Transverse colon (tissue), 3 donors: Measurements from ENCODE around the gene CYBC1.
A peak's percentile ranks its signal among the peaks of the same experiment; 100 is the strongest.

Experiments
- POLR2A ChIP-seq: fragments of 450-650 bp; IDR thresholded peaks from one replicate; pipeline ENCODE4 v1.6.1; 2016; ENCODE audit warnings: antibody characterized with exemption, mild to moderate bottlenecking, moderate library complexity
- TF ChIP-seq, protein P1 (sequence below), 5 experiments: fragments of 200-600 bp in 3 of 5; fragments of 450-650 bp in 2 of 5; sonication (generic) in 3 of 5; IDR thresholded peaks; 1 replicate in 2 of 5; 2 replicates in 3 of 5; pipeline ENCODE4 v1.5.1; 2016 to 2017; ENCODE audit warnings: antibody characterized with exemption in 5 of 5, inconsistent platforms in 3 of 5, mild to moderate bottlenecking in 2 of 5, moderate library complexity in 1 of 5

- TF ChIP-seq, protein P1, sequence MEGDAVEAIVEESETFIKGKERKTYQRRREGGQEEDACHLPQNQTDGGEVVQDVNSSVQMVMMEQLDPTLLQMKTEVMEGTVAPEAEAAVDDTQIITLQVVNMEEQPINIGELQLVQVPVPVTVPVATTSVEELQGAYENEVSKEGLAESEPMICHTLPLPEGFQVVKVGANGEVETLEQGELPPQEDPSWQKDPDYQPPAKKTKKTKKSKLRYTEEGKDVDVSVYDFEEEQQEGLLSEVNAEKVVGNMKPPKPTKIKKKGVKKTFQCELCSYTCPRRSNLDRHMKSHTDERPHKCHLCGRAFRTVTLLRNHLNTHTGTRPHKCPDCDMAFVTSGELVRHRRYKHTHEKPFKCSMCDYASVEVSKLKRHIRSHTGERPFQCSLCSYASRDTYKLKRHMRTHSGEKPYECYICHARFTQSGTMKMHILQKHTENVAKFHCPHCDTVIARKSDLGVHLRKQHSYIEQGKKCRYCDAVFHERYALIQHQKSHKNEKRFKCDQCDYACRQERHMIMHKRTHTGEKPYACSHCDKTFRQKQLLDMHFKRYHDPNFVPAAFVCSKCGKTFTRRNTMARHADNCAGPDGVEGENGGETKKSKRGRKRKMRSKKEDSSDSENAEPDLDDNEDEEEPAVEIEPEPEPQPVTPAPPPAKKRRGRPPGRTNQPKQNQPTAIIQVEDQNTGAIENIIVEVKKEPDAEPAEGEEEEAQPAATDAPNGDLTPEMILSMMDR (IDR thresholded peaks at IDR 0.05): peak in 1 of 5 experiments; percentile 17
- TF ChIP-seq POLR2A: no peak
Measured at GRCh38 chr17:82416771-82417170, 33.8 kb downstream of the CYBC1 start.
